ENCODE results near the gene C3orf22.

The C3orf22 gene

GRCh38 chr3:126554560-126555525 lies 3.9 kb downstream of the C3orf22 start:
- no peak for TF ChIP-seq CTCF (IDR thresholded peaks at IDR 0.05; ENCODE audit: insufficient read depth, low read length, poor library complexity, severe bottlenecking)
- Histone ChIP-seq H3K27me3 (replicated peaks; ENCODE audit: control insufficient read depth, insufficient read depth, low read length) (peaks cover 1% of the 10 kb centered on the region; the same call in 1 of the 2 replicates), H3K4me3 (replicated peaks; ENCODE audit: low read depth, low read length) (no peak overlapping the region), H3K36me3 (ENCODE audit: control insufficient read depth, insufficient read depth, low read length) (no peaks in the 10 kb centered on the region)
- no peak for DNase-seq (ENCODE audit: extremely low read depth, insufficient read length)

GRCh38 chr3:126553284-126554084 lies 5.2 kb downstream of the C3orf22 start:
- H3K4me3 ChIP-seq (replicated peaks; ENCODE audit: low read depth, low read length) = no peak overlapping the region
- no peaks in the 10 kb centered on the region; the same call in 1 of the 2 replicates for H3K27me3 ChIP-seq (replicated peaks; ENCODE audit: control insufficient read depth, insufficient read depth, low read length)
- H3K36me3 ChIP-seq (ENCODE audit: control insufficient read depth, insufficient read depth, low read length) = no peaks in the 10 kb centered on the region
- TF ChIP-seq CTCF (IDR thresholded peaks at IDR 0.05; ENCODE audit: insufficient read depth, low read length, poor library complexity, severe bottlenecking) = no peak
- no peak for DNase-seq (ENCODE audit: extremely low read depth, insufficient read length)

- H3K27me3 ChIP-seq (replicated peaks; ENCODE audit: control insufficient read depth, insufficient read depth, low read length) = no peaks in the 10 kb centered on the region; the same call in 1 of the 2 replicates
- H3K4me3 ChIP-seq (replicated peaks; ENCODE audit: low read depth, low read length) = no peak overlapping the region
- TF ChIP-seq CTCF (IDR thresholded peaks at IDR 0.05; ENCODE audit: insufficient read depth, low read length, poor library complexity, severe bottlenecking) = no peak
- no peak for DNase-seq (ENCODE audit: extremely low read depth, insufficient read length)
- H3K36me3 ChIP-seq (ENCODE audit: control insufficient read depth, insufficient read depth, low read length) = no peaks in the 10 kb centered on the region
Measured at GRCh38 chr3:126552688-126553283, 5.9 kb downstream of the C3orf22 start.

GRCh38 chr3:126551839-126552687 lies 6.7 kb downstream of the C3orf22 start:
- no peak for TF ChIP-seq CTCF (IDR thresholded peaks at IDR 0.05; ENCODE audit: insufficient read depth, low read length, poor library complexity, severe bottlenecking)
- Histone ChIP-seq H3K36me3 (ENCODE audit: control insufficient read depth, insufficient read depth, low read length) (no peaks in the 10 kb centered on the region), H3K4me3 (replicated peaks; ENCODE audit: low read depth, low read length) (no peak overlapping the region), H3K27me3 (replicated peaks; ENCODE audit: control insufficient read depth, insufficient read depth, low read length) (no peaks in the 10 kb centered on the region; the same call in 1 of the 2 replicates)
- no peak for DNase-seq (ENCODE audit: extremely low read depth, insufficient read length)
